Activated effector memory CD4-positive, alpha-beta T cell treated with Interleukin-2 at 50 U/mL for 16 hours (primary cell): ENCODE measurements around the gene OR10G3.
"Not testable (repeated sequence)": the region's sequence is repeated elsewhere in the genome, so short reads cannot be mapped to it uniquely, and the experiment has no call there.

Experiments
- DNase-seq: peaks from one replicate; pipeline ENCODE4 v3.0.0-alpha.2; 2020

OR10G3 gene

GRCh38 chr14:21579976-21580375 lies at the start of gene OR10G3:
Gene OR10G3 (minus strand): TSS chr14:21580076. CDS start chr14:21570744, 9,332 bp downstream.
- no peak for DNase-seq

GRCh38 chr14:21626491-21627230 lies 46.8 kb upstream of the OR10G3 start:
- DNase-seq: no peak

GRCh38 chr14:21617614-21618013 lies 37.7 kb upstream of the OR10G3 start:
- no peak for DNase-seq

GRCh38 chr14:21614240-21614639 lies 34.4 kb upstream of the OR10G3 start:
- DNase-seq: no peak

- no peak for DNase-seq
Measured at GRCh38 chr14:21612324-21612723, 32.4 kb upstream of the OR10G3 start.

GRCh38 chr14:21602181-21602580 lies 22.3 kb upstream of the OR10G3 start:
- DNase-seq: not testable (repeated sequence)

- no peak for DNase-seq
Measured at GRCh38 chr14:21589317-21589716, 9.4 kb upstream of the OR10G3 start.

GRCh38 chr14:21575661-21576060 lies 4.2 kb downstream of the OR10G3 start:
- DNase-seq: no peak

- no peak for DNase-seq
Measured at GRCh38 chr14:21572604-21573003, 7.3 kb downstream of the OR10G3 start.

- no peak for DNase-seq
Measured at GRCh38 chr14:21558703-21559170, 21.1 kb downstream of the OR10G3 start.

GRCh38 chr14:21557084-21557901 lies 22.6 kb downstream of the OR10G3 start:
- peak; percentile 46 for DNase-seq

- DNase-seq: no peak
Measured at GRCh38 chr14:21556378-21557083, 23.3 kb downstream of the OR10G3 start.

- no peak for DNase-seq
Measured at GRCh38 chr14:21553266-21553665, 26.6 kb downstream of the OR10G3 start.

- DNase-seq: not testable (repeated sequence)
Measured at GRCh38 chr14:21544588-21544987, 35.3 kb downstream of the OR10G3 start.

- no peak for DNase-seq
Measured at GRCh38 chr14:21543963-21544362, 35.9 kb downstream of the OR10G3 start.

GRCh38 chr14:21543521-21543960 lies 36.3 kb downstream of the OR10G3 start:
- DNase-seq: no peak

GRCh38 chr14:21541413-21542074 lies 38.3 kb downstream of the OR10G3 start:
- no peak for DNase-seq

GRCh38 chr14:21539189-21539940 lies 40.5 kb downstream of the OR10G3 start:
- no peak for DNase-seq

- no peak for DNase-seq
Measured at GRCh38 chr14:21537090-21537424, 42.8 kb downstream of the OR10G3 start.

GRCh38 chr14:21536418-21537089 lies 43.3 kb downstream of the OR10G3 start:
- no peak for DNase-seq
